ENCODE measurements around the gene LAMTOR1.

- TF ChIP-seq CTCF (optimal IDR thresholded peaks at IDR 0.05 in 1 of 3, IDR thresholded peaks at IDR 0.05 in 1 of 3, conservative IDR thresholded peaks at IDR 0.05 in 1 of 3; ENCODE audit: extremely low read depth in 1 of 3, insufficient read depth in 2 of 3, low read length in 3 of 3) (no peak), EZH2 (IDR thresholded peaks at IDR 0.05; ENCODE audit: low read length) (no peak)
Observed at GRCh38 chr11:72078477-72078876, 24.6 kb downstream of the LAMTOR1 start.
